ENCODE results near the gene TRDMT1. TPM values are rescaled to one million over a fixed set of nuclear protein-coding genes. Genes with fewer than 3 reads are reported as not detected.

Gene TRDMT1
- polyA plus RNA-seq, 1 donor (not counting 4 experiments of a cell fraction or from before 2014, with no cell fraction given), result 6.6 TPM

GRCh38 chr10:17101910-17102266 is 99.6 kb downstream of the TRDMT1 start:
- Histone ChIP-seq H3K4me1 (ENCODE audit: control insufficient read depth, extremely low read depth, insufficient read depth, low read length) (no peaks in the 10 kb centered on the region), H4K20me1 (ENCODE audit: control insufficient read depth, extremely low read depth, insufficient read depth, low read length) (no peaks in the 10 kb centered on the region)
- no peak for FAIRE-seq

GRCh38 chr10:17101257-17101909 is 100.1 kb downstream of the TRDMT1 start:
- no peaks in the 10 kb centered on the region for H3K4me1 ChIP-seq (ENCODE audit: control insufficient read depth, extremely low read depth, insufficient read depth, low read length)
- H3K79me2 ChIP-seq (ENCODE audit: control insufficient read depth, insufficient read depth, low read length), result no peaks in the 10 kb centered on the region
- H3K9me1 ChIP-seq (ENCODE audit: control insufficient read depth, extremely low read depth, insufficient read depth, low read length), result no peaks in the 10 kb centered on the region
- dilution Hi-C loops (cut with MboI; ENCODE audit: extremely low pct_ligation_motif_present, low sequenced_read_pairs), result no loop called here
- H2AFZ ChIP-seq (ENCODE audit: control insufficient read depth, low read length), result no peak overlapping the region
- H3K4me3 ChIP-seq (ENCODE audit: control insufficient read depth in 2 of 3, extremely low read depth in 1 of 3, insufficient read depth in 2 of 3, low read depth in 1 of 3, low read length in 3 of 3), result no peak overlapping the region
- TF ChIP-seq CTCF (optimal IDR thresholded peaks at IDR 0.05 in 1 of 3, IDR thresholded peaks at IDR 0.05 in 1 of 3, conservative IDR thresholded peaks at IDR 0.05 in 1 of 3; ENCODE audit: extremely low read depth in 1 of 3, insufficient read depth in 2 of 3, low read length in 3 of 3) (no peak), EZH2 (IDR thresholded peaks at IDR 0.05; ENCODE audit: low read length) (no peak)
- no peak for FAIRE-seq
- no peaks in the 10 kb centered on the region for H3K36me3 ChIP-seq (ENCODE audit: control insufficient read depth in 2 of 2, extremely low read depth in 1 of 2, insufficient read depth in 2 of 2, low read length in 2 of 2)
- H3K9me3 ChIP-seq (ENCODE audit: control insufficient read depth, low read depth, low read length), result no peaks in the 10 kb centered on the region
- no peaks in the 10 kb centered on the region for H4K20me1 ChIP-seq (ENCODE audit: control insufficient read depth, extremely low read depth, insufficient read depth, low read length)
- H3K27ac ChIP-seq (ENCODE audit: control insufficient read depth, insufficient read depth, low read length), result no peak overlapping the region
- no peak overlapping the region for H3K4me2 ChIP-seq (ENCODE audit: control insufficient read depth, extremely low read depth, insufficient read depth, low read depth, low read length)
- H3K27me3 ChIP-seq (ENCODE audit: control insufficient read depth, extremely low read depth, insufficient read depth, low read length), result no peaks in the 10 kb centered on the region
- no peak overlapping the region for H3K9ac ChIP-seq (ENCODE audit: control insufficient read depth, extremely low read depth, insufficient read depth, low read length)
- DNase-seq (ENCODE audit: low read depth, low spot score), result no peak

More at GRCh38 chr10:17101910-17102266, 99.6 kb downstream of the TRDMT1 start:
- no peaks in the 10 kb centered on the region for H3K79me2 ChIP-seq (ENCODE audit: control insufficient read depth, insufficient read depth, low read length)
- H3K36me3 ChIP-seq (ENCODE audit: control insufficient read depth in 2 of 2, extremely low read depth in 1 of 2, insufficient read depth in 2 of 2, low read length in 2 of 2), result no peaks in the 10 kb centered on the region
- no peak overlapping the region for H2AFZ ChIP-seq (ENCODE audit: control insufficient read depth, low read length)
- no peak overlapping the region for H3K4me3 ChIP-seq (ENCODE audit: control insufficient read depth in 2 of 3, extremely low read depth in 1 of 3, insufficient read depth in 2 of 3, low read depth in 1 of 3, low read length in 3 of 3)
- dilution Hi-C loops (cut with MboI; ENCODE audit: extremely low pct_ligation_motif_present, low sequenced_read_pairs), result no loop called here
- no peak overlapping the region for H3K9ac ChIP-seq (ENCODE audit: control insufficient read depth, extremely low read depth, insufficient read depth, low read length)
- H3K9me1 ChIP-seq (ENCODE audit: control insufficient read depth, extremely low read depth, insufficient read depth, low read length), result no peaks in the 10 kb centered on the region
- no peaks in the 10 kb centered on the region for H3K27me3 ChIP-seq (ENCODE audit: control insufficient read depth, extremely low read depth, insufficient read depth, low read length)
- H3K9me3 ChIP-seq (ENCODE audit: control insufficient read depth, low read depth, low read length), result no peaks in the 10 kb centered on the region
- DNase-seq (ENCODE audit: low read depth, low spot score), result no peak
- TF ChIP-seq CTCF (optimal IDR thresholded peaks at IDR 0.05 in 1 of 3, IDR thresholded peaks at IDR 0.05 in 1 of 3, conservative IDR thresholded peaks at IDR 0.05 in 1 of 3; ENCODE audit: extremely low read depth in 1 of 3, insufficient read depth in 2 of 3, low read length in 3 of 3) (no peak), EZH2 (IDR thresholded peaks at IDR 0.05; ENCODE audit: low read length) (no peak)
- H3K27ac ChIP-seq (ENCODE audit: control insufficient read depth, insufficient read depth, low read length), result no peak overlapping the region
- no peak overlapping the region for H3K4me2 ChIP-seq (ENCODE audit: control insufficient read depth, extremely low read depth, insufficient read depth, low read depth, low read length)

Measured in keratinocyte (primary cell).